Measurements from ENCODE around the gene NDUFS8. TPM values are rescaled to one million over a fixed set of nuclear protein-coding genes. Genes with fewer than 3 reads are reported as not detected.

Gene NDUFS8
- total RNA-seq, 1 experiment from 2014 or later: 214 TPM

DNA sequence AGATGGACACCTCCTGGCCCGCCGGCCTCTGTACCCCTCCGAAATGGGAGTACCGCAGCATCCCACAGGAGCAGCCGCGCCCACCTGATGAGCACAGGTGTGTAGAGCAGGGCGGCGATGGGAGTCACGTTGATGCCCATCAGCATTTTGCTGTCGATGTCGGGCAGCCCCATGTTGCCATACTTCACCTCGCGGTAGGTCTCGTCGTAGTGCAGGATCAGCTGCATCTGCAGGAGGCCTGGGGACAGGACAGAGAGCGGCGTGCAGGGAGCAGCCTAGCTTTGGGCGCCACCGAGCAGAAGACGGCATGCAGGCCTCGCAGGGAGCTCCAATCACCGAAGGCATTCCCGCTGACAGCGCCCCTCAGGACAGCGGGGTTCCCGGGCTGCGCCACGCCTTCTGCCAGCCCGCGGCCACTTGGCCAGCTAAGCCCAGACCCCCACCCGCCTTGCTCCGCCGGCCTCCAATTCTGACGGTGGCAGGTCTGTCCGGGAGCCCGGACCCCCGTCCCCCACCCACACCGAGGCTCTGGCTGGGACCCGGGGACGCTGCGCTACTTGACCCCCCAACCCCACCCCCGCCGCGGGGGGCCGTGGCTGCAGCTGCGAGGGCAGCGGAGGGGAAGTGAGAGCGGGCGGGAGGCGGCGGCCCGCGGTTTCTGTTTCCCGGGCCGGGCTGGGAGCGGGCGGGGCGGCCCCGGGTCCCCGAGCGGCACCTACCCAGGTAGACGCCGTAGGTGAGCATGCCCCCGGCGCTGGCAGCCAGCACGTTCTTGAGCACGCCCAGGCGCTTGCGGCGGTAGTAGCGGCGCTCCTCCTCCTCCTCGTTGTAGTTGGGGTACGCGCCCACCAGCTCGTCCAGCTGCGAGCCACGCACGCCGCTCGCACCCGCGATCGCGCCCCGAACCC is 27.3 kb upstream of the NDUFS8 start:
- H3K36me3 Mint-ChIP-seq (ENCODE audit: insufficient read depth in 1 of 3, low read depth in 3 of 3): no peaks in the 10 kb centered on the region; a peak in 1 of 7 replicates
- no peak overlapping the region; a peak in 1 of 7 replicates for H3K27ac Mint-ChIP-seq
- Histone ChIP-seq H3T11ph (ENCODE audit: low read length) (no peak overlapping the region), H2BK15ac (ENCODE audit: low read depth, low read length) (no peak overlapping the region), H3K4me2 (ENCODE audit: insufficient read depth, insufficient read length, low read length) (peak overlapping the region; percentile 35), H4K91ac (ENCODE audit: insufficient read length, low read depth, low read length) (no peak overlapping the region), H3K23me2 (ENCODE audit: insufficient read length, low read depth, low read length, poor library complexity, severe bottlenecking) (peaks cover 4% of the 10 kb centered on the region), H3K9me3 (ENCODE audit: control insufficient read depth, low read depth, low read length) (no peaks in the 10 kb centered on the region), H2BK120ac (ENCODE audit: low read depth, low read length, poor library complexity, severe bottlenecking) (no peak overlapping the region), H3K27me3 (ENCODE audit: insufficient read depth, low read length) (no peaks in the 10 kb centered on the region), H4K20me1 (ENCODE audit: control insufficient read depth, insufficient read depth, insufficient read length) (no peaks in the 10 kb centered on the region), H4K5ac (ENCODE audit: insufficient read length, low read depth, low read length) (no peak overlapping the region), H2AFZ (ENCODE audit: low read length) (no peak overlapping the region), H3K4ac (ENCODE audit: low read depth, low read length) (no peak overlapping the region), H3K23ac (ENCODE audit: insufficient read length, low read depth, low read length) (no peak overlapping the region), H4K8ac (replicated peaks; ENCODE audit: insufficient read length, low read depth, low read length) (no peak overlapping the region), H2BK12ac (ENCODE audit: insufficient read length, low read depth, low read length) (no peak overlapping the region), H2BK5ac (ENCODE audit: insufficient read length, low read length) (no peak overlapping the region), H3K4me1 (ENCODE audit: insufficient read depth, low read length) (no peaks in the 10 kb centered on the region; the same call in 1 of the 2 replicates), H3K9ac (ENCODE audit: extremely low read depth, insufficient read length, low read length) (no peak overlapping the region), H3K27ac (ENCODE audit: insufficient read length, low read depth, low read length) (no peak overlapping the region), H3K18ac (ENCODE audit: insufficient read length, low read depth, low read length) (no peak overlapping the region), H2AK5ac (ENCODE audit: insufficient read length, low read length) (no peak overlapping the region), H3K14ac (ENCODE audit: insufficient read depth, low read length) (no peak overlapping the region), H2BK20ac (ENCODE audit: low read depth, low read length, poor library complexity, severe bottlenecking) (no peak overlapping the region), H3K79me1 (ENCODE audit: insufficient read depth, low read depth, low read length, poor library complexity, severe bottlenecking) (no peaks in the 10 kb centered on the region), H3K56ac (ENCODE audit: insufficient read length, low read depth, low read length) (no peak overlapping the region), H3K79me2 (ENCODE audit: insufficient read depth, low read length) (no peaks in the 10 kb centered on the region)
- peaks cover 13 to 17% of the 10 kb centered on the region in 2 experiments for H3K4me1 Mint-ChIP-seq
- peak overlapping the region; percentile 69 to 79 for H3K4me3 Mint-ChIP-seq
- peaks cover 12% of the 10 kb centered on the region for H3K27me3 Mint-ChIP-seq (ENCODE audit: low read depth)
- no CpG with 5 or more reads among the region's 86 CpGs for WGBS (ENCODE audit: extremely low coverage, insufficient read length, low lambda C conversion rate)
- DNase-seq: peak; percentile 58
- TF ChIP-seq, protein P1, sequence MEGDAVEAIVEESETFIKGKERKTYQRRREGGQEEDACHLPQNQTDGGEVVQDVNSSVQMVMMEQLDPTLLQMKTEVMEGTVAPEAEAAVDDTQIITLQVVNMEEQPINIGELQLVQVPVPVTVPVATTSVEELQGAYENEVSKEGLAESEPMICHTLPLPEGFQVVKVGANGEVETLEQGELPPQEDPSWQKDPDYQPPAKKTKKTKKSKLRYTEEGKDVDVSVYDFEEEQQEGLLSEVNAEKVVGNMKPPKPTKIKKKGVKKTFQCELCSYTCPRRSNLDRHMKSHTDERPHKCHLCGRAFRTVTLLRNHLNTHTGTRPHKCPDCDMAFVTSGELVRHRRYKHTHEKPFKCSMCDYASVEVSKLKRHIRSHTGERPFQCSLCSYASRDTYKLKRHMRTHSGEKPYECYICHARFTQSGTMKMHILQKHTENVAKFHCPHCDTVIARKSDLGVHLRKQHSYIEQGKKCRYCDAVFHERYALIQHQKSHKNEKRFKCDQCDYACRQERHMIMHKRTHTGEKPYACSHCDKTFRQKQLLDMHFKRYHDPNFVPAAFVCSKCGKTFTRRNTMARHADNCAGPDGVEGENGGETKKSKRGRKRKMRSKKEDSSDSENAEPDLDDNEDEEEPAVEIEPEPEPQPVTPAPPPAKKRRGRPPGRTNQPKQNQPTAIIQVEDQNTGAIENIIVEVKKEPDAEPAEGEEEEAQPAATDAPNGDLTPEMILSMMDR (conservative IDR thresholded peaks at IDR 0.05): no peak
- no peaks in the 10 kb centered on the region; a peak in 1 of 5 replicates for H3K9me3 Mint-ChIP-seq
